ENCODE measurements around the gene RCOR1. TPM values are rescaled to one million over a fixed set of nuclear protein-coding genes. Genes with fewer than 3 reads are reported as not detected.
A peak's percentile ranks its signal among the peaks of the same experiment; 100 is the strongest.

The RCOR1 gene
- total and polyA plus RNA-seq, 7 experiments from 2014 or later, result 0.63 to 34.4 (median 19.6) TPM

- Mint-ChIP-seq H3K4me1 (peaks cover 18 to 50% (median 39%) of the 10 kb centered on the region in 7 donors), H3K27ac (peak overlapping the region in 3 of 9 donors; percentile 57 to 69 (median 61))
These were observed 99.3 kb downstream of the RCOR1 start for GRCh38 chr14:102691763-102692162.

GRCh38 chr14:102692334-102692733 lies 99.9 kb downstream of the RCOR1 start:
- Mint-ChIP-seq H3K4me3 (no peak overlapping the region), H3K4me1 (peaks cover 23 to 52% (median 39%) of the 10 kb centered on the region in 7 donors), H3K36me3 (peaks cover 0 to 2% (median 0%) of the 10 kb centered on the region in 5 donors), H3K9me3 (no peaks in the 10 kb centered on the region), H3K27ac (peak overlapping the region in 3 of 9 donors; percentile 7 to 69 (median 57)), H3K27me3 (no peaks in the 10 kb centered on the region)
- CTCF ChIA-PET, result interaction anchor here (1.0 to 1.1 kb wide), 2 partner anchors 17 to 414 kb away, joined by 3 to 7 read pairs; no protein-coding TSS in a partner anchor
- H3K36me3 ChIP-seq (ENCODE audit: control insufficient read depth in 2 of 3, insufficient read depth in 3 of 3, low read length in 3 of 3), result no peaks in the 10 kb centered on the region
- intact Hi-C loops (cut with micrococcal nuclease), result loop anchor here (5.0 to 10.0 kb wide), 6 partner anchors 80 to 602 kb away; partner anchors contain the start of gene RCOR1 (in 1 of the 2)
- POLR2A ChIA-PET, result no interaction called here
- no peaks in the 10 kb centered on the region for H3K9me3 ChIP-seq (ENCODE audit: control insufficient read depth in 2 of 3, low read length in 3 of 3)
- ATAC-seq, result no peak
- H3K27ac ChIP-seq (ENCODE audit: low read depth, low read length), result no peak overlapping the region
- no peaks in the 10 kb centered on the region for H3K27me3 ChIP-seq (ENCODE audit: control insufficient read depth in 2 of 2, insufficient read depth in 2 of 2, low read length in 2 of 2)
- H3K4me3 ChIP-seq (ENCODE audit: low read length), result no peak overlapping the region
- H3K4me1 ChIP-seq (ENCODE audit: control insufficient read depth in 2 of 2, insufficient read depth in 2 of 2, low read length in 2 of 2), result peaks cover 0 to 3% of the 10 kb centered on the region in 2 donors
- no peak for DNase-seq

More at GRCh38 chr14:102691763-102692162, 99.3 kb downstream of the RCOR1 start:
- intact Hi-C loops (cut with micrococcal nuclease), result loop anchor here (5.0 to 10.0 kb wide), 6 partner anchors 81 to 603 kb away; partner anchors contain the start of gene RCOR1 (in 1 of the 2)
- Mint-ChIP-seq H3K4me3 (no peak overlapping the region), H3K27me3 (no peaks in the 10 kb centered on the region), H3K9me3 (no peaks in the 10 kb centered on the region), H3K36me3 (peaks cover 0 to 2% (median 0%) of the 10 kb centered on the region in 5 donors)
- H3K27ac ChIP-seq (ENCODE audit: low read depth, low read length), result no peak overlapping the region
- no peaks in the 10 kb centered on the region for H3K9me3 ChIP-seq (ENCODE audit: control insufficient read depth in 2 of 3, low read length in 3 of 3)
- H3K27me3 ChIP-seq (ENCODE audit: control insufficient read depth in 2 of 2, insufficient read depth in 2 of 2, low read length in 2 of 2), result no peaks in the 10 kb centered on the region
- H3K36me3 ChIP-seq (ENCODE audit: control insufficient read depth in 2 of 3, insufficient read depth in 3 of 3, low read length in 3 of 3), result no peaks in the 10 kb centered on the region
- no peak for DNase-seq
- peaks cover 0 to under 1% of the 10 kb centered on the region in 2 donors for H3K4me1 ChIP-seq (ENCODE audit: control insufficient read depth in 2 of 2, insufficient read depth in 2 of 2, low read length in 2 of 2)
- no peak for ATAC-seq
- CTCF ChIA-PET, result no interaction called here
- H3K4me3 ChIP-seq (ENCODE audit: low read length), result no peak overlapping the region
- POLR2A ChIA-PET, result no interaction called here

GRCh38 chr14:102693006-102693755 lies 100.7 kb downstream of the RCOR1 start:
- Mint-ChIP-seq H3K27ac (peak overlapping the region in 6 of 9 donors; percentile 11 to 69 (median 18)), H3K4me3 (no peak overlapping the region)

GRCh38 chr14:102694530-102695166 lies 102.2 kb downstream of the RCOR1 start:
- Mint-ChIP-seq H3K9me3 (no peaks in the 10 kb centered on the region), H3K4me1 (peaks cover 25 to 50% (median 31%) of the 10 kb centered on the region in 7 donors), H3K4me3 (no peak overlapping the region), H3K27me3 (no peaks in the 10 kb centered on the region), H3K36me3 (no peaks in the 10 kb centered on the region), H3K27ac (peak overlapping the region in 3 of 9 donors; percentile 15 to 60 (median 43))
- Histone ChIP-seq H3K9me3 (ENCODE audit: control insufficient read depth in 2 of 3, low read length in 3 of 3) (no peaks in the 10 kb centered on the region), H3K27ac (ENCODE audit: low read depth, low read length) (no peak overlapping the region), H3K4me3 (ENCODE audit: low read length) (no peak overlapping the region), H3K4me1 (ENCODE audit: control insufficient read depth in 2 of 2, insufficient read depth in 2 of 2, low read length in 2 of 2) (peaks cover 0 to 3% of the 10 kb centered on the region in 2 donors), H3K27me3 (ENCODE audit: control insufficient read depth in 2 of 2, insufficient read depth in 2 of 2, low read length in 2 of 2) (no peaks in the 10 kb centered on the region), H3K36me3 (ENCODE audit: control insufficient read depth in 2 of 3, insufficient read depth in 3 of 3, low read length in 3 of 3) (no peaks in the 10 kb centered on the region)
- peak; percentile 87 for ATAC-seq
- ChIA-PET POLR2A (interaction anchor here (0.6 to 1.5 kb wide), 2 partner anchors 15 to 499 kb away, joined by 3 to 4 read pairs; no protein-coding TSS in a partner anchor), CTCF (interaction anchor here (0.6 to 2.1 kb wide), 25 partner anchors 8 to 696 kb away, joined by 3 to 21 read pairs (median 3); no protein-coding TSS in a partner anchor)
- peak in 8 of 9 donors; percentile 45 to 71 (median 64) for DNase-seq
- intact Hi-C loops (cut with micrococcal nuclease), result loop anchor here (1.0 to 10.0 kb wide), 12 partner anchors 78 to 600 kb away; partner anchors contain the start of gene RCOR1 (in 1 of the 2)

More at GRCh38 chr14:102693006-102693755, 100.7 kb downstream of the RCOR1 start:
- no peaks in the 10 kb centered on the region for H3K9me3 Mint-ChIP-seq
- ChIA-PET POLR2A (interaction anchor here (1.5 kb wide), 1 partner anchor 16 kb away, joined by 4 read pairs; no protein-coding TSS in a partner anchor), CTCF (interaction anchor here (0.6 to 2.1 kb wide), 10 partner anchors 12 to 1316 kb away, joined by 3 to 21 read pairs (median 4); no protein-coding TSS in a partner anchor)
- DNase-seq (no peak), ATAC-seq (no peak)
- Histone ChIP-seq H3K4me3 (ENCODE audit: low read length) (no peak overlapping the region), H3K4me1 (ENCODE audit: control insufficient read depth in 2 of 2, insufficient read depth in 2 of 2, low read length in 2 of 2) (peaks cover 0 to 3% of the 10 kb centered on the region in 2 donors), H3K27me3 (ENCODE audit: control insufficient read depth in 2 of 2, insufficient read depth in 2 of 2, low read length in 2 of 2) (no peaks in the 10 kb centered on the region), H3K36me3 (ENCODE audit: control insufficient read depth in 2 of 3, insufficient read depth in 3 of 3, low read length in 3 of 3) (no peaks in the 10 kb centered on the region), H3K27ac (ENCODE audit: low read depth, low read length) (no peak overlapping the region), H3K9me3 (ENCODE audit: control insufficient read depth in 2 of 3, low read length in 3 of 3) (no peaks in the 10 kb centered on the region)
- peaks cover 28 to 51% (median 35%) of the 10 kb centered on the region in 7 donors for H3K4me1 Mint-ChIP-seq
- no peaks in the 10 kb centered on the region for H3K27me3 Mint-ChIP-seq
- H3K36me3 Mint-ChIP-seq, result no peaks in the 10 kb centered on the region
- intact Hi-C loops (cut with micrococcal nuclease), result loop anchor here (5.0 to 10.0 kb wide), 6 partner anchors 79 to 602 kb away; partner anchors contain the start of gene RCOR1 (in 1 of the 2)

- H3K4me1 ChIP-seq (ENCODE audit: control insufficient read depth in 2 of 2, insufficient read depth in 2 of 2, low read length in 2 of 2), result peaks cover 0 to 3% of the 10 kb centered on the region in 2 donors
- CTCF ChIA-PET, result interaction anchor here (0.6 to 2.1 kb wide), 21 partner anchors 8 to 696 kb away, joined by 3 to 21 read pairs (median 3); no protein-coding TSS in a partner anchor
- no peaks in the 10 kb centered on the region for H3K27me3 ChIP-seq (ENCODE audit: control insufficient read depth in 2 of 2, insufficient read depth in 2 of 2, low read length in 2 of 2)
- H3K27ac ChIP-seq (ENCODE audit: low read depth, low read length), result no peak overlapping the region
- no peak for ATAC-seq
- no peaks in the 10 kb centered on the region for H3K36me3 Mint-ChIP-seq
- H3K4me3 ChIP-seq (ENCODE audit: low read length), result no peak overlapping the region
- no peaks in the 10 kb centered on the region for H3K27me3 Mint-ChIP-seq
- H3K9me3 ChIP-seq (ENCODE audit: control insufficient read depth in 2 of 3, low read length in 3 of 3), result no peaks in the 10 kb centered on the region
- no peak overlapping the region for H3K4me3 Mint-ChIP-seq
- POLR2A ChIA-PET, result no interaction called here
- H3K27ac Mint-ChIP-seq, result no peak overlapping the region
- H3K9me3 Mint-ChIP-seq, result no peaks in the 10 kb centered on the region
- intact Hi-C loops (cut with micrococcal nuclease), result loop anchor here in 1 of 2 donors (10.0 kb wide), 2 partner anchors 170 to 600 kb away; no protein-coding TSS in a partner anchor
- no peaks in the 10 kb centered on the region for H3K36me3 ChIP-seq (ENCODE audit: control insufficient read depth in 2 of 3, insufficient read depth in 3 of 3, low read length in 3 of 3)
- H3K4me1 Mint-ChIP-seq, result peaks cover 25 to 50% (median 31%) of the 10 kb centered on the region in 7 donors
- DNase-seq, result no peak
These were observed 102.7 kb downstream of the RCOR1 start for GRCh38 chr14:102695167-102695555.

- POLR2A ChIA-PET, result interaction anchor here (0.5 kb wide), 1 partner anchor 347 kb away, joined by 4 read pairs; no protein-coding TSS in a partner anchor
- Mint-ChIP-seq H3K4me1 (peaks cover 22 to 49% (median 31%) of the 10 kb centered on the region in 7 donors), H3K4me3 (peak overlapping the region in 2 of 10 donors; percentile 19 to 26), H3K27ac (peak overlapping the region in 2 of 9 donors; percentile 1 to 38), H3K36me3 (peaks cover 0 to 6% (median 5%) of the 10 kb centered on the region in 5 donors), H3K27me3 (no peaks in the 10 kb centered on the region), H3K9me3 (peaks cover 0 to 2% (median 0%) of the 10 kb centered on the region in 11 donors)
- Histone ChIP-seq H3K9me3 (ENCODE audit: control insufficient read depth in 2 of 3, low read length in 3 of 3) (no peaks in the 10 kb centered on the region), H3K27ac (ENCODE audit: low read depth, low read length) (no peak overlapping the region), H3K36me3 (ENCODE audit: control insufficient read depth in 2 of 3, insufficient read depth in 3 of 3, low read length in 3 of 3) (peaks cover 0 to under 1% (median 0%) of the 10 kb centered on the region in 3 experiments), H3K4me1 (ENCODE audit: control insufficient read depth in 2 of 2, insufficient read depth in 2 of 2, low read length in 2 of 2) (peaks cover 0 to 3% of the 10 kb centered on the region in 2 donors), H3K27me3 (ENCODE audit: control insufficient read depth in 2 of 2, insufficient read depth in 2 of 2, low read length in 2 of 2) (no peaks in the 10 kb centered on the region), H3K4me3 (ENCODE audit: low read length) (no peak overlapping the region)
- intact Hi-C loops (cut with micrococcal nuclease), result loop anchor here in 1 of 2 donors (10.0 kb wide), 2 partner anchors 172 to 598 kb away; no protein-coding TSS in a partner anchor
- CTCF ChIA-PET, result interaction anchor here (0.7 kb wide), 1 partner anchor 157 kb away, joined by 3 read pairs; no protein-coding TSS in a partner anchor
- ATAC-seq (no peak), DNase-seq (no peak)
These were observed 103.9 kb downstream of the RCOR1 start for GRCh38 chr14:102696332-102696731.

Data from naive thymus-derived CD4-positive, alpha-beta T cell (primary cell).